Lower lobe of right lung (tissue), 2 donors: Measurements from ENCODE around the gene CDKAL1. TPM values are rescaled to one million over a fixed set of nuclear protein-coding genes. Genes with fewer than 3 reads are reported as not detected.

Source experiments
- ATAC-seq, 2 donors: fragments of 200-7000 bp; cut with Tn5 transposase; one replicate each; pipeline ENCODE4 v1.9.1; 2020 to 2022; ENCODE audit warnings: mild to moderate bottlenecking in 2 of 2, moderate library complexity in 2 of 2
- DNase-seq: peaks from one replicate; pipeline ENCODE4 v3.0.0-alpha.2; 2020
- H3K27ac ChIP-seq: fragments of 200-600 bp; one replicate; pipeline ENCODE4 v1.8.0; 2022
- H3K27me3 ChIP-seq: fragments of 200-600 bp; one replicate; pipeline ENCODE4 v1.8.0; 2022; ENCODE audit warnings: low read depth
- H3K36me3 ChIP-seq: fragments of 200-600 bp; one replicate; pipeline ENCODE4 v1.8.0; 2022; ENCODE audit warnings: mild to moderate bottlenecking
- H3K4me1 ChIP-seq: fragments of 200-600 bp; one replicate; pipeline ENCODE4 v1.8.0; 2022
- H3K4me3 ChIP-seq: fragments of 200-600 bp; one replicate; pipeline ENCODE4 v1.8.0; 2022; ENCODE audit warnings: mild to moderate bottlenecking
- H3K9me3 ChIP-seq: fragments of 200-600 bp; one replicate; pipeline ENCODE4 v1.8.0; 2022
- CTCF ChIP-seq: fragments of 200-600 bp; IDR thresholded peaks from one replicate; pipeline ENCODE4 v1.8.0; 2022; ENCODE audit warnings: antibody characterized with exemption, mild to moderate bottlenecking
- intact Hi-C: fragments of 100-400 bp; cut with DNase I; formaldehyde crosslinking; loops from one replicate; pipeline ENCODE4 v1.11.0; 2022
- total RNA-seq: library from RNA; stranded (reverse); fragmentation: NEBNext Ultra II Directional; extraction: Animal tissue kit (Norgen Biotek cat#: 25700); gene quantifications from one replicate; pipeline ENCODE4 v1.2.1, GENCODE V29; 2021
- donor health status: DM: no; HTN: yes; CAD: no; lungs with severe emphysema.

The CDKAL1 gene
- total RNA-seq, 1 donor from 2014 or later, result 16.0 TPM

- no peak for TF ChIP-seq CTCF
- Histone ChIP-seq H3K27ac (no peak overlapping the region), H3K27me3 (no peaks in the 10 kb centered on the region), H3K4me1 (no peaks in the 10 kb centered on the region), H3K36me3 (no peaks in the 10 kb centered on the region), H3K4me3 (no peak overlapping the region), H3K9me3 (no peaks in the 10 kb centered on the region)
- no peak for ATAC-seq
- intact Hi-C loops, result no loop called here
- no peak for DNase-seq
Measured at GRCh38 chr6:20952699-20953474, 418.6 kb downstream of the CDKAL1 start.

GRCh38 chr6:20954315-20954714 lies 420.1 kb downstream of the CDKAL1 start:
- TF ChIP-seq CTCF, result no peak
- Histone ChIP-seq H3K27me3 (no peaks in the 10 kb centered on the region), H3K4me3 (no peak overlapping the region), H3K4me1 (no peaks in the 10 kb centered on the region), H3K36me3 (no peaks in the 10 kb centered on the region), H3K9me3 (no peaks in the 10 kb centered on the region), H3K27ac (no peak overlapping the region)
- DNase-seq, result no peak
- intact Hi-C loops, result no loop called here
- no peak for ATAC-seq

- TF ChIP-seq CTCF, result no peak
- Histone ChIP-seq H3K27me3 (no peaks in the 10 kb centered on the region), H3K9me3 (no peaks in the 10 kb centered on the region), H3K4me3 (no peak overlapping the region), H3K36me3 (no peaks in the 10 kb centered on the region), H3K27ac (no peak overlapping the region), H3K4me1 (no peaks in the 10 kb centered on the region)
- ATAC-seq, result no peak
- intact Hi-C loops, result no loop called here
- DNase-seq, result no peak
Measured at GRCh38 chr6:20955131-20955530, 420.9 kb downstream of the CDKAL1 start.

- Histone ChIP-seq H3K4me3 (no peak overlapping the region), H3K9me3 (no peaks in the 10 kb centered on the region), H3K4me1 (no peaks in the 10 kb centered on the region), H3K36me3 (no peaks in the 10 kb centered on the region), H3K27ac (no peak overlapping the region), H3K27me3 (no peaks in the 10 kb centered on the region)
- ATAC-seq, result no peak
- no peak for TF ChIP-seq CTCF
- intact Hi-C loops, result no loop called here
- no peak for DNase-seq
Measured at GRCh38 chr6:20955751-20956150, 421.5 kb downstream of the CDKAL1 start.

- no peaks in the 10 kb centered on the region for H3K4me1 ChIP-seq
Measured at GRCh38 chr6:20960067-20960466, 425.8 kb downstream of the CDKAL1 start.

More at GRCh38 chr6:20960067-20960466, 425.8 kb downstream of the CDKAL1 start:
- no peak for DNase-seq
- ATAC-seq, result no peak
- Histone ChIP-seq H3K27me3 (no peaks in the 10 kb centered on the region), H3K4me3 (no peak overlapping the region), H3K27ac (no peak overlapping the region), H3K36me3 (no peaks in the 10 kb centered on the region), H3K9me3 (no peaks in the 10 kb centered on the region)
- TF ChIP-seq CTCF, result no peak
- intact Hi-C loops, result no loop called here
